NB4 (cell line): ENCODE results near the gene RELB.

ENCODE experiments used
- MAX ChIP-seq: IDR thresholded peaks from 2 replicates; pipeline ENCODE4 v1.6.1; 2011; ENCODE audit warnings: low read depth, low read length
- POLR2A ChIP-seq: IDR thresholded peaks from 2 replicates; pipeline ENCODE4 v1.6.1; 2011; ENCODE audit warnings: mild to moderate bottlenecking; ENCODE audit not compliant: insufficient read length; ENCODE audit errors: extremely low read depth
- TF ChIP-seq, protein P1 (sequence below): IDR thresholded peaks from one replicate; pipeline ENCODE4 v1.5.1; 2012; ENCODE audit warnings: low read depth, low read length

DNA sequence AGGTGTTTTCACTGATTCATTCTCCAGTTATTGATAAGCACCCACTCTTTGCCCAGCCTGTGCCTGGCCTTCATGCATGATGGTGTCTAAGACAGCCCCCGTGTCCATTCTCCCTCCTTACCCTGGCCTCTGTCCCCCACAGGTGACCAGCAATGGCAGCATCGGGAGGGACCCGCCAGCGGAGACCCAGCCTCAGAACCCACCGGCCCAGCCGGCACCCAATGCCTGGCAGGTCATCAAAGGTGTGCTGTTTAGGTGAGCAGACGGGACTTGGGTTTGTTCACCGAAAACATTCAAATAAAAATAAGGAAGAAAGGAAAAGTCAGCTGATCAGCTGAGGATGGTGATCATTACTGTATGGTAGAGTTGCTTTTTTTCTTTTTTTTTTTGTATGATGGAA, 39.4 kb upstream of the RELB start:
- no peak for TF ChIP-seq POLR2A
- TF ChIP-seq, protein P1, sequence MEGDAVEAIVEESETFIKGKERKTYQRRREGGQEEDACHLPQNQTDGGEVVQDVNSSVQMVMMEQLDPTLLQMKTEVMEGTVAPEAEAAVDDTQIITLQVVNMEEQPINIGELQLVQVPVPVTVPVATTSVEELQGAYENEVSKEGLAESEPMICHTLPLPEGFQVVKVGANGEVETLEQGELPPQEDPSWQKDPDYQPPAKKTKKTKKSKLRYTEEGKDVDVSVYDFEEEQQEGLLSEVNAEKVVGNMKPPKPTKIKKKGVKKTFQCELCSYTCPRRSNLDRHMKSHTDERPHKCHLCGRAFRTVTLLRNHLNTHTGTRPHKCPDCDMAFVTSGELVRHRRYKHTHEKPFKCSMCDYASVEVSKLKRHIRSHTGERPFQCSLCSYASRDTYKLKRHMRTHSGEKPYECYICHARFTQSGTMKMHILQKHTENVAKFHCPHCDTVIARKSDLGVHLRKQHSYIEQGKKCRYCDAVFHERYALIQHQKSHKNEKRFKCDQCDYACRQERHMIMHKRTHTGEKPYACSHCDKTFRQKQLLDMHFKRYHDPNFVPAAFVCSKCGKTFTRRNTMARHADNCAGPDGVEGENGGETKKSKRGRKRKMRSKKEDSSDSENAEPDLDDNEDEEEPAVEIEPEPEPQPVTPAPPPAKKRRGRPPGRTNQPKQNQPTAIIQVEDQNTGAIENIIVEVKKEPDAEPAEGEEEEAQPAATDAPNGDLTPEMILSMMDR: no peak
- TF ChIP-seq MAX: no peak
